ENCODE measurements around the gene GATA2.

DNA sequence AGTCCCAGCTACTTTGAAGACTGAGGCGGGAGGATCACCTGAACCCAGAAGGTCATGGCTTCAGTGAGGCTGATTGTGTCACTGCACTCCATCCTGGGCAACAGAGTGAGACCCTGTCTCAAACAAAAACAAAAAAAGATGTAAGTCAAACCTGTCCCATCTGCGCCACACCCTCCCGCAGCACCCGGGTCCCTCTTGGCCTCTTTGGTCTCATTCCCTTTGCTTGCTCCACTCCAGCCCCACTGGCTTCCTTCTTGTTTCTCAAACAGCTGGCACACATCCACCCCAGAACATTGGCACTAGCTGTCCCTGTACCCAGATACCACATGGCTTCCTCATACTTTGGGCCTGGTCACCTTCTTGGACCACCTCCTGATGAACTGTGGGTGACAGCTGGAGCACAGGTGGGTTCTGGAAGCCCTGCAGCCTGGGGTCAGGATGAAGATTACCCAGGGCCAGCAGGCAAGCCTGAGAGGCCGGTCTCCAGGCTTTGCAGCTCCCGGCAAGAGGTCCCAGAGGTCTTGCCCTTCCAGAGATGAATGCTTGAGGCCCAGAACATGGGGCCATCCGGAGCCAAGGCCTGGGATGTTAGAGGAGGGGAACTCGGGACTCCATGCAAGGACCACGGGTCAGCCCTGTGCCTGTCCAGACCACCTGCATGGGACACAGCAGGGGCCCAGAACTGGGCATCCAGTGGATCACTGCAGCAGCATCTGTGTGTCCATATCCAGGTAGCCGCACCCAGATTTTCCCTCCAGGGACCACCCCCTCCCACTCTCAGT is 10.9 kb upstream of the GATA2 start:
- TF ChIP-seq POLR2A (IDR thresholded peaks at IDR 0.05; ENCODE audit: low read depth, low read length) (no peak), POLR2AphosphoS5 (IDR thresholded peaks at IDR 0.05; ENCODE audit: low read depth, low read length) (no peak)

All from GM12891 (cell line).